Measurements from ENCODE around the gene CDS1.

The CDS1 gene

DNA sequence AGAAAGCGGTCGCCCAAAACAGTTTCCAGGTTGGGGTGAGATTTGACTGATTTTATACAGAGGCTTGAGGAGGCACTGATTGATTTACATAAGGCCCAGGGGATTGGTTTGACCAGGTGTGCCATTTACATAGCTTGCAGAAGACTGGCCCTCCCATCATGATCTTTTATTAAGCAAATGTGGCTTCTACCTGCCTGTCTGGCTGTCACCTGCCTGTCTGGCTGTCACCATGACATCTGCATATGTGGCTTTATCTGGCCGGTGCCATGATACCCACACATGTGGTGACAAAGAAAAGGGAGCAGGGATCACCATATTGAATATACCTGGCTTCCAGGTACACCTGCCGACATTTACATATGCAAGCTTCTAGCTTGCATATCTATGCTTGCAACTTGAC is 17.0 kb upstream of the CDS1 start:
- ChIA-PET CTCF (no interaction called here), POLR2A (no interaction called here)
- no peak for DNase-seq (ENCODE audit: extremely low spot score)
- TF ChIP-seq, protein P1, sequence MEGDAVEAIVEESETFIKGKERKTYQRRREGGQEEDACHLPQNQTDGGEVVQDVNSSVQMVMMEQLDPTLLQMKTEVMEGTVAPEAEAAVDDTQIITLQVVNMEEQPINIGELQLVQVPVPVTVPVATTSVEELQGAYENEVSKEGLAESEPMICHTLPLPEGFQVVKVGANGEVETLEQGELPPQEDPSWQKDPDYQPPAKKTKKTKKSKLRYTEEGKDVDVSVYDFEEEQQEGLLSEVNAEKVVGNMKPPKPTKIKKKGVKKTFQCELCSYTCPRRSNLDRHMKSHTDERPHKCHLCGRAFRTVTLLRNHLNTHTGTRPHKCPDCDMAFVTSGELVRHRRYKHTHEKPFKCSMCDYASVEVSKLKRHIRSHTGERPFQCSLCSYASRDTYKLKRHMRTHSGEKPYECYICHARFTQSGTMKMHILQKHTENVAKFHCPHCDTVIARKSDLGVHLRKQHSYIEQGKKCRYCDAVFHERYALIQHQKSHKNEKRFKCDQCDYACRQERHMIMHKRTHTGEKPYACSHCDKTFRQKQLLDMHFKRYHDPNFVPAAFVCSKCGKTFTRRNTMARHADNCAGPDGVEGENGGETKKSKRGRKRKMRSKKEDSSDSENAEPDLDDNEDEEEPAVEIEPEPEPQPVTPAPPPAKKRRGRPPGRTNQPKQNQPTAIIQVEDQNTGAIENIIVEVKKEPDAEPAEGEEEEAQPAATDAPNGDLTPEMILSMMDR (IDR thresholded peaks at IDR 0.05; ENCODE audit: control extremely low read depth, extremely low read depth, low read depth, missing control alignments): no peak

DNA sequence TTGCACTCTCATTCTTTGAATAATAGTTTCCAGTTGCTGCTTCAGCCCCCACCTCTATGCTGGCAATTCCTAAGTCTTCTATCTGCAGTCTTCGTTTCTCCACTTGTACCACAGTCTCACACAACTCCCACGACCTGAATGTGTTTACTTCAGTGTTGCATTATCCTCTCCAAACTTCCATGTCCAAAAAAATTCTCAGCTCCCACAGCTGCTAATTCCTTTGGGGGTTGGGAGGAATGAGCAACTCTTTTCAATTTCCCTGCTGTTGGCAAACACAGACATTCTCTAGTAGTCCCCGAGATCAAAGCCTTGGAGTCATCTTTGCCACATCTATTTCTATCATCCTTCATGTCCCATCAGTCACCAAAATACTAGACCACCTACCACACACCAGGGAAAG is 14.4 kb upstream of the CDS1 start:
- POLR2A ChIA-PET: no interaction called here
- CTCF ChIA-PET: interaction anchor here (2.0 kb wide), 1 partner anchor 10 kb away, joined by 11 read pairs; no protein-coding TSS in a partner anchor
- TF ChIP-seq, protein P1 (IDR thresholded peaks at IDR 0.05; ENCODE audit: control extremely low read depth, extremely low read depth, low read depth, missing control alignments): no peak
- no peak for DNase-seq (ENCODE audit: extremely low spot score)

DNA sequence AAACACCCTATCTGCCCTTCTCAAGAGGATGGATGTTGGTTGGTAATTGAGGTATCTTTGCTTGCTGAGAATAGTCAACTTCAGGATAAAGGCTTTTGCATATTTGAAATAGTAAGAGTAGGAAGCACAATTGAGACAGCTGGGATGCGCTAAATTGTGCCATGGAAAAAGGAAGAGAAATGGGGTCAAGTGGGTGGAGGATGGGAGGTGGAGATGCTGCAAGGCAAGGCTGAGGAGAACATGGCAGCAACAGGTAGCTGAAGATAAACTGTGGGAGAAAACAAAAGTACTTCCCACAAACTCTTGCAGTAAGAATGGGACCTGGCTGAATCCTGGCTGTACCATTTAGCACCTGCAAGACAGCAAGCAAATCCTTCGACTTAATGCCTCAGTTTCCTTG is 13.9 kb upstream of the CDS1 start:
- TF ChIP-seq, protein P1 (IDR thresholded peaks at IDR 0.05; ENCODE audit: control extremely low read depth, extremely low read depth, low read depth, missing control alignments): no peak
- no peak for DNase-seq (ENCODE audit: extremely low spot score)
- ChIA-PET CTCF (interaction anchor here (2.0 kb wide), 1 partner anchor 10 kb away, joined by 11 read pairs; no protein-coding TSS in a partner anchor), POLR2A (no interaction called here)

DNA sequence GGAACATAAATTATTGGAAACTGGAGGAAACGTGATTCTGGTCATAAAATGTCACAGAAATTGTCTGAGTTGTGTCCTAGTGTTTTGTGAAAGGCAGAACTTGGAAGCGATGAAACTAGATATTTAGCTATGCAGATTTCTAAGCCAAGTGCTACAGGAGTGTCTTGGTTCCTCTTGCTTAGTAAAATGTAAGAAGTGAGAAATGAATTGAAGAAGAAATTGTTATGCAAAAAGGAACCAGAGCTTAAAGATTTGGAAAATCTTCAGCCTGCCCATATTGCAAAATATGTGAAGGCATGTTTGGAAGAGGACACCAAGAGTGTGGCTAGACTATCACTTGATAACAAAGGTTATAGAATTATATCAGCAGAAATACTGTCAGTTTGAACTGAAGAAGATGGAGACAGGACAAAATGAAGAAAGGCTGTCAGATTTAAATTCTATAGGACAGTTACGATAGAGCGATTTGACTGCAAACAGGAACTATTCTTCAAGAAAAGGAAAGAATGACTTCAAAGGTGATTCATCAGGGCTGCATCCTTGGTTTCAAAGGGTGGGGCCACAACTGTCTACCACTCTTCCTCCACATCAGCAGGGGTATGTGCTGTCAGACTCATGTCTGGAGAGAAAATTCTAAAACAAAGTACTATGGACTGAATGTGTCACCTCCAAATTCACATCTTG is 9.4 kb upstream of the CDS1 start:
- CTCF ChIA-PET: interaction anchor here (1.2 to 1.5 kb wide), 2 partner anchors 9 to 16 kb away, joined by 3 read pairs; partner anchors contain the start of gene CDS1
- POLR2A ChIA-PET: no interaction called here
- DNase-seq (ENCODE audit: extremely low spot score): no peak

DNA sequence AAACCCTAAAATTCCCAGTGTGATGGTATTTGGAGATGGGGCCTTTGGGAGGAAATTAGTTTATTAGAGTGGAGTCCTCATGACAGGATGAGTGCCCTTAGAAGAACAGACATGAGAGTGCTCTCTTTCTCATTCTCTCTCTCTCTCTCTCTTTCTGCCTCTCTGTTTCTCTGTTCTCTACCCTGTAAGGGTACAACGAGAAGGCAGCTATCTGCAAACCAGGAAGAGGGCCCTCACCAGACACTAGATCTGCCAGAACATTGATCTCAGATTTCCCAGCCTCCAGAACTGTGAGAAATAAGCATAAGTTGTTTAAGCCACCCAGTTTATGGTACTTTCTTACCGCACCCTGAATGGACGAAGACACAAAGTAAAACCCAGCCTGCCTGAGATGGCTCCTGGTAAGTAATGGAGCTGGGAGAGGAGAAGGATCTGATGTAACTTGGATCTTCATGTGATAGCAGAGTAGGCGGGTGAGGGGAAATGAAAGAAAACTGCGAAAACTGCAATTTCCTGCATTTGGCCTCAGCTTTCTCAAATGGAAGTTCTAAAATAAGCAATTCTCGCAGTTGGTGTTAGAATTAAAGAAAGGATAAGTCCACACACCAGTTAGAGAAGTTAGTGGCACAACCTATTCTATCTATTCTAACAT is 8.7 kb upstream of the CDS1 start:
- no peak for DNase-seq (ENCODE audit: extremely low spot score)
- CTCF ChIA-PET: interaction anchor here (1.5 kb wide), 1 partner anchor 8 kb away, joined by 3 read pairs; the partner anchor contains the start of gene CDS1
- POLR2A ChIA-PET: no interaction called here
- TF ChIP-seq, protein P1 (IDR thresholded peaks at IDR 0.05; ENCODE audit: control extremely low read depth, extremely low read depth, low read depth, missing control alignments): no peak

More for the DNA sequence above, 9.4 kb upstream of the CDS1 start:
- TF ChIP-seq, protein P1 (IDR thresholded peaks at IDR 0.05; ENCODE audit: control extremely low read depth, extremely low read depth, low read depth, missing control alignments): no peak

DNA sequence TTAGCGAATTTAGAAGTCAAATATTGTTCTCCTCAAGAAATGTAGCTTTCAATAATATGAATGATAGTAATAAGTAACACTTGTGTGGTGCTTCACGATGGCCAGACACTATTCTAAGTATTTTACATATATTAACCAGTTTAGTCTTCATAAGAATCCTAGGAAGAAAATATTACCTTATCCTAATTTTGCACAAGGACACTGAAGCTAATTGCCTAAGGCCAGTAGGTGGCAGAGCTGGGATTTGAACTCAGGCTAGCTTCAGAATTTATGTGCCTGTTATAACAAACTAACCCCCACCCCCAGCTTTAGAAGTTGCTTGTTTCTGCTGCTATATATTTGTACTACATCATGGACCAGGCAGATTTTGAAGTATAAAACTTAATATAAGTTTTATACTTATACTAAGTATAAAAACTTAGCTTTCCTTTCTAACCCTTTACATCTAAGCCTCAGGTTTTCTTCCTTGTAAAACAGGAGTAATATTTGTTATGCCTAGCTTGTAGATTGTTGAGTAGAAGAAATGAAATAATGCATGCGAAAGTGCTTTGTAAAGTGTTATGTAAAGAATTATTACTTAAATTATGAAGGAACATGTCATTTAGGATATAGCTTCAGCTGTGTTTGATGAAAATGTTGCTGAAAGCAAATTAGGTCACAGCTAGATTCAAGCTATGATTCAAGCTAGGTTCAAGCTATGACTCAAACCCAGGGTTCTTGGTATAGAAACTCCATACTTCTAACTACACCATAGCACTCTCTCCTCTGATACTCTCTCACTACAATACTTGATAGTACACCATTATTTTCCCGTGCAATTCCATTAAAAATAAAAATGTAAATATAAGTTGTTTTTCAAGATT is 4.2 kb upstream of the CDS1 start:
- ChIA-PET POLR2A (no interaction called here), CTCF (interaction anchor here (0.8 to 2.8 kb wide), 13 partner anchors 8 to 934 kb away, joined by 3 to 11 read pairs (median 5); no protein-coding TSS in a partner anchor)
- TF ChIP-seq, protein P1 (IDR thresholded peaks at IDR 0.05; ENCODE audit: control extremely low read depth, extremely low read depth, low read depth, missing control alignments): peak; percentile 32
- no peak for DNase-seq (ENCODE audit: extremely low spot score)

Measured in GM10248 (cell line).